ENCODE data around the gene PHF21A.

PHF21A gene
- total RNA-seq, result 1.8 to 35.0 (median 6.6) reads per million in 18 experiments

- DNase-seq, result peak; percentile 84 to 88
Measured at GRCh38 chr11:46121301-46121723, at the start of gene PHF21A. Gene PHF21A (minus strand): TSS chr11:46121454. CDS start chr11:46084219, 37,235 bp downstream.

GRCh38 chr11:46170797-46171196 is 49.5 kb upstream of the PHF21A start:
- no peak for DNase-seq

GRCh38 chr11:46162700-46163099 is 41.4 kb upstream of the PHF21A start:
- no peak for DNase-seq

- DNase-seq, result no peak
Measured at GRCh38 chr11:46161201-46161600, 39.9 kb upstream of the PHF21A start.

GRCh38 chr11:46160100-46160499 is 38.8 kb upstream of the PHF21A start:
- DNase-seq, result no peak

GRCh38 chr11:46159680-46160079 is 38.4 kb upstream of the PHF21A start:
- DNase-seq, result no peak

- no peak for DNase-seq
Measured at GRCh38 chr11:46149826-46150225, 28.6 kb upstream of the PHF21A start.

GRCh38 chr11:46149342-46149741 is 28.1 kb upstream of the PHF21A start:
- DNase-seq, result no peak

- no peak for DNase-seq
Measured at GRCh38 chr11:46144741-46145140, 23.5 kb upstream of the PHF21A start.

- no peak for DNase-seq
Measured at GRCh38 chr11:46143049-46143806, 22.0 kb upstream of the PHF21A start.

GRCh38 chr11:46142561-46142960 is 21.3 kb upstream of the PHF21A start:
- DNase-seq, result no peak

- no peak for DNase-seq
Measured at GRCh38 chr11:46141597-46141996, 20.3 kb upstream of the PHF21A start.

- no peak for DNase-seq
Measured at GRCh38 chr11:46134540-46134939, 13.3 kb upstream of the PHF21A start.

GRCh38 chr11:46134061-46134460 is 12.8 kb upstream of the PHF21A start:
- no peak for DNase-seq

- peak in 1 of 2 donors; percentile 40 for DNase-seq
Measured at GRCh38 chr11:46133119-46133518, 11.9 kb upstream of the PHF21A start.

- no peak for DNase-seq
Measured at GRCh38 chr11:46130286-46130940, 9.2 kb upstream of the PHF21A start.

GRCh38 chr11:46129133-46129532 is 7.9 kb upstream of the PHF21A start:
- DNase-seq, result no peak

- peak; percentile 87 to 93 for DNase-seq
Measured at GRCh38 chr11:46127150-46127638, 5.9 kb upstream of the PHF21A start.

GRCh38 chr11:46125284-46125683 is 4.0 kb upstream of the PHF21A start:
- no peak for DNase-seq

GRCh38 chr11:46122945-46123715 is 1.9 kb upstream of the PHF21A start:
- no peak for DNase-seq

- DNase-seq, result peak; percentile 79 to 89
Measured at GRCh38 chr11:46121724-46122477, 647 bp upstream of the PHF21A start.
